NCI-H69 (cell line): Measurements from ENCODE around the gene UBLCP1.

Experiments
- DNase-seq: peaks from one replicate; lab custom pipeline; 2025; lab: John Stamatoyannopoulos, UW

The UBLCP1 gene

DNA sequence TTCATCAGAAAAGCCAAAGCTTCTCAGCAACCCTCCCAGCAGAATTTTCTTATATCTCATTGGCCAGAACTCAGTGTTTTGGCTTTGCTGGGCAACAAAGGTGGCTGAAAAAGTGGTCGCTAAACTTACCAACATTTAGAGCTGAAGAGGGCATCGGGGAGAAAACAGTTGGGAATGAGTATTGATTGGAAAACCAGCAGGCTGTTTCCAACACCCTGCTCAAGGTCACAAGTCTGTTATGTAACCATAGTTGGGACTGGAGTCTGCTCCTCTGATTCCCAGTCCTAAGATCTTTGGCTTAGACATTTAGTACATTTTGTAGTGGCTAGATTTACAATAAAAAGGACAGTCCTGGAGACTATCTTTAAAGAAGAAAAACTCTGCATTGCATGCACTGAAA, 50.1 kb downstream of the UBLCP1 start:
- no peak for DNase-seq

DNA sequence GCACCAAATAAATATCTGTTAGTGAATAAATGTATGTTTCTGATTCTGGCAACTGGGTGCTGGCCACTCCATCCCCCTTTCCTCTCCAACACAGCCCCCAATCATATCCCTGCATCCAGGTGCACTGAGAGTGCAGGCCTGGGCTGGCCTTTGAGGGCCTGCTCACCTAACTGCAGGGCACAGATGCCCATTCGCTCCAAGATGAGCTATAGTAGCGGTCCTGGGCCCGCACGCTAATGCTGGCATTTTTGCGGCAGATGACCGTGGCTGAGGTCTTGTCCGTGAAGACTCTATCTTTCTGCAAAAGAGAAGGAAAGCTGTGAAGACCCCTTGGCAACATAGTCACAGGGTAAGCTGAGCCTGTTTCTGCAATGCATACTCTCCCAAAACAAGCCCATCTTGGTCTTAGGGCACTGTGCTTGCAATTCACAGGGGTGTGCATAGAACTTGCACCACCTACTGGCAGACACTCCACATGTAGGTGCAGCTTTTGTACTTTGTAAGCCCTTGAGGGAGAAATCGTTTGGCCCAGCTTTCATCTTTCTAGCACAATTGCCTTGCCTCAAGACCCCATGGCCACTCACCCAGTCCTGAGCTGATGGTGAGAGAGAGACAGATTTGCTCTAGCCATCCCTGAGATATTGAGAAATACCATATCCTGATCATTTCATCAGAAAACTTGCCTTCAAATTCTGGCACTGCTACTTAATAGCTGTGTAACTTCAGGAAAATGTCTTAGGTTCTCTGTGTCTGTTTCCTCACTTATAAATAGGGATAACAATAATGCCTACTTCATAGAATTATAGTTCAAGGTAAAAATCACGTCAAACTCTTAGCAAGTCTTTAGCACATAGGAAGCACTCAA, 53.7 kb downstream of the UBLCP1 start:
- peak; percentile 65 for DNase-seq

GRCh38 chr5:159317849-159318248, 54.8 kb downstream of the UBLCP1 start:
- no peak for DNase-seq

- DNase-seq: no peak
Measured at GRCh38 chr5:159318448-159318847, 55.4 kb downstream of the UBLCP1 start.

GRCh38 chr5:159319363-159319762, 56.3 kb downstream of the UBLCP1 start:
- DNase-seq: no peak

GRCh38 chr5:159319832-159320231, 56.7 kb downstream of the UBLCP1 start:
- DNase-seq: no peak

- no peak for DNase-seq
Measured at GRCh38 chr5:159322180-159322579, 59.1 kb downstream of the UBLCP1 start.

DNA sequence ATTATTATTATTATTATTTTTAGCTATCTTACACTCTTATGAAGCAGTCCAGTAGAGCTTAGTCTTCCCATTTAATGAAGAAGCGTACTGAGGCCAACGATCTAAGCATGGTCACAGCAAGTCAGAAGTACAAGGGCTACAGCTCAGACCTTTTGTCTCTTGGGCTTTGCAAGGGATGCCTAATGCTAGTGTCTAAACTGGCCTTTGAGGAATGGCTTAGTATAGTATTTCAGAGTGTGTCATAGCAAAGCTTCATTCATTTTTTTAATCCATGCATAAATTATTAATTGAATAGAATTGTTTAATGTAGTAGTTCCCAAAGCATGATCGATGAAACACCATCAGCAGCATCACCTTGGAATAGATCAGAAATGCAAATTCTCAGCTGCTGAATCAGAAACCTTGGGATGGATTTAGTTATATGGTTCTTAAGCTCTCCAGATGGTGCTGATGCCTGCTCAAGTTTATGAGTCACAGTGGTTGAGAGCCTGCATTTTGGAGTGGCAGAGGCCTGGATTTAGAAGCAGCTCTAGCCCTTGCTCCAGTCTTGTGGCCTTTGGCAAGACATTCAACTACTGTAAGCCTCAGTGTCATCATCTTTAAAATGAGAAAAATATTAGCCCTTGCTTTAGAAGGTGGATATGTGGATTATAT, 61.1 kb downstream of the UBLCP1 start:
- no peak for DNase-seq

- DNase-seq: no peak
Measured at GRCh38 chr5:159324986-159325385, 61.9 kb downstream of the UBLCP1 start.

GRCh38 chr5:159330131-159330800, 67.2 kb downstream of the UBLCP1 start, which contains the start of gene IL12B:
TSS of gene IL12B (minus strand) at chr5:159330487. CDS start at chr5:159326782, 3,705 bp downstream.
- no peak for DNase-seq

DNA sequence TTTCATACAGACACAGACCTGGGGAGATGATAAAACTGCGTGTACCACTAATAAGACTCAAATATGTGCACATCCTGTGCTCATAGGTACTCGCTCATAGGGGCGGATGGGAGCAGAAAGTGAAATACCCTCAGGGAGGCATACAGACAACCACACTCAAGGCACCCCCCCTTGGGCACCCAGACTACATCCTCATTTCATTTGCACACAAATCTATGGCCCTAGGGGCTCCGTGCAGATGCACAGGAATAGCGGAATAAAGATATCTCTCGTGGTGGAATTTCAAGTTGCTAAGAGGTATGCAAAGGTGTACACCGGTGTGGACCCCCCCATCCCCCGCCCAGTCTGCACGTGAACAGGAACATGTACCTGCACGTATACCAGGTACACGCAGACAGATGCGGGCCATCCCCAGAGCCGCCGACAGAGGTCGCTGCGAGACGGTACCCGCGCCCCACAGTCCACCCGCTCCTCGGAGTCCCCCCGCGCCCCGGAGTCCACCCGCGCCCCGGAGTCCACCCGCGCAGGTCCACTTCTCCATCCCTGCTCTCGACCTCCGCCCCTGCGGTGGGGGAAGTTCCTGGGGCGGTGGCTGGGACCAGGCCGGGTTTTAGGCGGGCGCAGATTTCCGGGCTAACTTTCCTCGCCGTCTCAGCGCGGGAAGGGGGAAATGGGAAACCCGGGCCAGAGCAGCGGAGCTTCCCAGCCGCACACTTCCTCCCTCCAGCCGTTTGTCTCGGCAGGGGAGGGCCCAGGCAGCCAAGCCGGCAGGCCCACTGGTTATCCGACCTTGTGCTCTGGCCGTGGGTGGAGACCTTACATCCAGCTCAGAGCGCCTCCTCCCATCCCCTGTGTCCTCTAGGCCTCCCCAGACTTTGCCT, 68.2 kb downstream of the UBLCP1 start:
- DNase-seq: peak; percentile 80

GRCh38 chr5:159332800-159333544, 69.9 kb downstream of the UBLCP1 start:
- no peak for DNase-seq

GRCh38 chr5:159333545-159333925, 70.4 kb downstream of the UBLCP1 start:
- DNase-seq: no peak
